GM18517 (cell line): ENCODE data around the gene GCNT4.

Experiments
- ATAC-seq: cut with Tn5 transposase; IDR thresholded peaks from one replicate; pipeline ENCODE4 v1.9.1; 2021; ENCODE audit warnings: mild to moderate bottlenecking, moderate library complexity; ENCODE audit not compliant: unreplicated experiment

The GCNT4 gene

DNA sequence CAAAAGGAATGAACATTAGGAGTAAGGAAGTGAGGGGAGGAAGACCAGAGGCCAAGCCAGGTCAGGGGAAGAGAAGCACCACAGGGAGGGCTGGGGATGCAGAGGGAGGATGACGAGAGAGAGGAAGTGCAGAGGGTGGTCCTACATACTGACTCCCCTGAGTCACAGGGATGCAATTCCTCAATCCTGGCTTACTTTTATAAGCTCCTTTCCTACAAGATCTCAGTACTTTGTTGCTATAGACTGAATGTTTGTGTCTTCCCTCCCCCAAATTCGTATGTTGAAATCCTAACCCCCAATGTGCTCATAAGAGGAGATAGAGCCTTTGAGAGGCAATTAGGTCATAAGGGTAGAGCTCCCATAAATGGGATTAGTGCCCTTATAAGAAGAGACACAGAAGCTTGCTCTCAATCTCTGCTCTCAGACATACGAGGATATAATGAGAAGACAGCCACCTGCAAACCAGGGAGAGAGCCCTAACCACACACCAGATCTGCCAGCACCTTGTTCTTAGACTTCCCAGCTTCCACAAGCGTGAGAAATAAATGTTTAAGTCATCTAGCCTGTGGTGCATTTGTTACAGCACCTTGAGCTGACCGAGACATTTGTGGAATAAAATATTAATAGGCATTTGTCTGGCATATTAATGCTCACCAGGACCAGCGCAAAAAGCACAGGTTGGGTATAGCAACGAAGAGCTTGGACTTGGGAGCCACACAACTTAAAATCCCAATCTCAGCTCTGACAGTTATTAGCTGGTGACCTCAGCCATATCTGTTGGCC lies 33.4 kb downstream of the GCNT4 start:
- no peak for ATAC-seq

GRCh38 chr5:75017971-75018370 lies 34.4 kb downstream of the GCNT4 start:
- ATAC-seq, result no peak

DNA sequence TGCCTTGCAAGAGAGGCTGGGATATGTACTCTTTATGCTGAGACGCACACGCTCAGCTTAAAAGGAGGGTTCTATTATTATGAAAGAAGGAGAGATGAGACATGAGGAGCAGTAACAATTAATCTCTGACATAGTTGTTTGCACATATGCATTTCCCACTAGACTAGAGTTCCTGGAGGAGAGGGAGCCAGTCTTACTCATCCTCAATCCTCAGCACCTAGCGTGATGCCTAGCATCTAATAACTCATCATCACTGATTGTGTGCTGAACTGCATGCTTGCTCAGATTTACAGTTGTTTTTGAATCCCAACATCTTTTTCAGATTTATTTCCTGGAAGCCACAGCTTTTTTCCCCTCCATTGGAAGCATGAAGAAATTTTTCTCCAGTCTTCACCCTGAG lies 35.5 kb downstream of the GCNT4 start:
- ATAC-seq, result no peak

DNA sequence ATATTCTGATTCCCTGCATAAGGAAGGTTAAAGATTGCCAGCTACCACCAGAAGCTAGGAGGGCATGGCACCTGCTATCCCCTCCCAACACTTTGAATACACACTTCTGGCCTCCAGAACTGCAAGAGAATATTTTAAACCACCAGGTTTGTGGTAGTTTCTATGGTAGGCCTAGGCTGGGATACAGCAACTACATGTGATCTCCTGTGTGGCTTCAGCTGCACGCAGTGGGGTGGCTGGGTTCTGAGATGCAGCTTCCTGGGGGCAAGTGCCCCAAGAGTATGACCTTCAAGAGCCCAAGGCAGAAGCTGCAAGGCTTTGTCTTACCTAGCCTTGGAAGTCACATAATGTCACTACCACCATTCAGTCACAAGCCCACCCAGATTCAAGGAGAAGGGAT lies 39.6 kb downstream of the GCNT4 start:
- ATAC-seq, result no peak

DNA sequence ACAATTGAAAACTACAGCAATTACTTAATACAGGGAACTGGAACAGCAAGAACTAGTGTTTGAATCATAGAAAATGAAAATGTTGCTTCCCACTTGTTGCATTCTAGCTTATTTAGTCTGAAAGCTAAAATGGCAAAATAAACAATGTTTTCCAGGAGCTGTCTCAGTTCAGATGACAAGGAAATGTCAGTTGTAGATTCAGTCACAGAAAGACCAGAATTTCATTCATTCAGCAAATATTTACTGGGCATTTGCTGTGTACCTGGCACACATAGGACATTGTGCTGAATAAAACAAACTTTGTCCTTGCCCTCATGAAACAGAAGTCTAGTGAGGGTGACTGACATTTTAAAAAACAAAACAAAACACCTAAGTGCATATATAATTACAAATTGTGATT lies 41.5 kb downstream of the GCNT4 start:
- ATAC-seq, result no peak

DNA sequence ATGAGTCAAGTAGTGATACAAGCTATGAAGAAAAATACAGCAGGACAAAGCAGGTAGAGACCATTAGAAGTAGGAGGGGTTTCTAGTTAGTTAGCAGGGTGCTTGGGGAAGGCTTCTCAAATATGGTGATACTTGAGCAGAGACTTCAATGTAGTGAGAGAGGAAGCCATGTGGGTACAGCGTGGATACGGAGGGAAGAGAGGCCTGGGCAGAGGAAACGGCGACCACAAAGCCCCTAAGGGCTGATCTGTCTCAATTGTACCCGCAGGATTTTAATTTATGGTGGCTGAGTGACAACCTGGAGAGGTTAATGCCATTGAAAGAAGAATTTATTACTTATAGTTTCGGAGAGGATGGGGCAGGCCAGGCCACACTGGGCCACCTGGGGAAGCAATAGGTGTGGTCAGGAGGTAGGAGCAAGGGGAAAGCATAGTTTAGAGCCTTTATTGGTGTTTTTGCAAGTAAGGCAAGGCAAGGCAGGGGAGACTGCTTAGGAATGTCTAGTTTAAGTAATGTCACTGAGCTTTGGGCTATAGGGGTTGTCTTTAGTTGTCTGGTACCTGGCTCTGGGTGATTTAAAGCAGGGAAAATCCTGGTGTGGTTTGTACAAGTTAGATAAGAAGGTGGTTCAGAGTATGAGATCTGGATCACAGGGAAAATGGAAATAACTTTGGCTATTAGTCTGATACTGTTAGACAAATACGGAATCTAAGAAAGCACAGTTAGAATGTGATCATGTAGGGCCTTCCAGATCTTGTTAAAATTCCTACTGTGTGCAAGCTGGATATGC lies 42.6 kb downstream of the GCNT4 start:
- no peak for ATAC-seq

GRCh38 chr5:75006865-75007822 lies 45.2 kb downstream of the GCNT4 start:
- ATAC-seq, result no peak

- ATAC-seq, result no peak
These were observed 46.8 kb downstream of the GCNT4 start for GRCh38 chr5:75005561-75005960.
